Type B pancreatic cell (in vitro differentiated cells): ENCODE results near the gene FAM234B. TPM values are rescaled to one million over a fixed set of nuclear protein-coding genes. Genes with fewer than 3 reads are reported as not detected.
A peak's percentile ranks its signal among the peaks of the same experiment; 100 is the strongest.
"Not testable (repeated sequence)": the region's sequence is repeated elsewhere in the genome, so short reads cannot be mapped to it uniquely, and the experiment has no call there.

Experiments used
- DNase-seq: peaks from one replicate; pipeline ENCODE4 v3.0.0; 2021; ENCODE audit warnings: mixed read lengths; ENCODE audit not compliant: unreplicated experiment; ENCODE audit errors: extremely low spot score
- H3K27ac Mint-ChIP-seq: 2 replicates; pipeline ENCODE4 v1.8.0; 2021; ENCODE audit warnings: mild to moderate bottlenecking, mixed read lengths
- H3K27me3 Mint-ChIP-seq: 2 replicates; pipeline ENCODE4 v1.8.0; 2021; ENCODE audit warnings: mixed read lengths
- H3K36me3 Mint-ChIP-seq: 2 replicates; pipeline ENCODE4 v1.8.0; 2021; ENCODE audit warnings: mixed read lengths
- H3K4me1 Mint-ChIP-seq: one replicate; pipeline ENCODE4 v1.8.0; 2021; ENCODE audit warnings: mixed read lengths; ENCODE audit not compliant: unreplicated experiment
- H3K4me3 Mint-ChIP-seq: 2 replicates; pipeline ENCODE4 v1.8.0; 2021; ENCODE audit warnings: mild to moderate bottlenecking, mixed read lengths
- H3K9me3 Mint-ChIP-seq: 2 replicates; pipeline ENCODE4 v1.8.0; 2021; ENCODE audit warnings: mixed read lengths
- total RNA-seq: library from RNA; stranded (reverse); gene quantifications from 2 replicates; pipeline ENCODE4 v1.2.1, GENCODE V29; 2021; ENCODE audit warnings: low replicate concordance
- TF ChIP-seq, protein P1 (sequence below): fragments of 200-600 bp; sonication (generic); conservative IDR thresholded peaks from 2 replicates; pipeline ENCODE4 v1.5.0; 2021; ENCODE audit warnings: antibody characterized with exemption, mild to moderate bottlenecking

The FAM234B gene
- total RNA-seq, 1 donor from 2014 or later: 11.9 TPM

DNA sequence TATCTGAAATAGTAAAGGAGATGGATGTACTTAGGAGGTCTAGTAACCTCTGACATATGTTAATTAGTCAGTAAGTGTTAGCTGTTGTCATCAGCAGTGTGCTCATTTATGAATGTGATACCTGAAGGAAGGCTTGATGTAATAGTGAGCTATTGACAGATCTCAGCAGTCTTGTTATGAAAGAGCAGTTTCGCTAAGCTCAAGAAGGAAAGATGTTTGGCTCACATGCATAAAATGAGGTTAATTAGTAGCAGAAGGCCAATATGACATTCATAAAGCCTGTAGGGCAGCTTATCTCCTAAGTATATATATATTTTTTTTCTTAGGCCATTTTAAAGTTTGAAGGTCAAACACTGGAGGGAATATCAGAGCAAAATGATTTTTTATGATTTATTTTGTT is 2.8 kb downstream of the FAM234B start:
- no peak overlapping the region for H3K27ac Mint-ChIP-seq

GRCh38 chr12:13049816-13050215 is 5.6 kb downstream of the FAM234B start:
- Mint-ChIP-seq H3K27ac (no peak overlapping the region), H3K9me3 (peaks cover 7% of the 10 kb centered on the region), H3K27me3 (no peaks in the 10 kb centered on the region), H3K4me1 (no peaks in the 10 kb centered on the region), H3K36me3 (peaks cover 36% of the 10 kb centered on the region), H3K4me3 (no peak overlapping the region)
- no peak for DNase-seq
- TF ChIP-seq, protein P1, sequence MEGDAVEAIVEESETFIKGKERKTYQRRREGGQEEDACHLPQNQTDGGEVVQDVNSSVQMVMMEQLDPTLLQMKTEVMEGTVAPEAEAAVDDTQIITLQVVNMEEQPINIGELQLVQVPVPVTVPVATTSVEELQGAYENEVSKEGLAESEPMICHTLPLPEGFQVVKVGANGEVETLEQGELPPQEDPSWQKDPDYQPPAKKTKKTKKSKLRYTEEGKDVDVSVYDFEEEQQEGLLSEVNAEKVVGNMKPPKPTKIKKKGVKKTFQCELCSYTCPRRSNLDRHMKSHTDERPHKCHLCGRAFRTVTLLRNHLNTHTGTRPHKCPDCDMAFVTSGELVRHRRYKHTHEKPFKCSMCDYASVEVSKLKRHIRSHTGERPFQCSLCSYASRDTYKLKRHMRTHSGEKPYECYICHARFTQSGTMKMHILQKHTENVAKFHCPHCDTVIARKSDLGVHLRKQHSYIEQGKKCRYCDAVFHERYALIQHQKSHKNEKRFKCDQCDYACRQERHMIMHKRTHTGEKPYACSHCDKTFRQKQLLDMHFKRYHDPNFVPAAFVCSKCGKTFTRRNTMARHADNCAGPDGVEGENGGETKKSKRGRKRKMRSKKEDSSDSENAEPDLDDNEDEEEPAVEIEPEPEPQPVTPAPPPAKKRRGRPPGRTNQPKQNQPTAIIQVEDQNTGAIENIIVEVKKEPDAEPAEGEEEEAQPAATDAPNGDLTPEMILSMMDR: no peak

More for the DNA sequence above, 2.8 kb downstream of the FAM234B start:
- TF ChIP-seq, protein P1: no peak
- no peaks in the 10 kb centered on the region for H3K4me1 Mint-ChIP-seq
- no peak for DNase-seq
- peak overlapping the region; percentile 8 for H3K4me3 Mint-ChIP-seq
- H3K9me3 Mint-ChIP-seq: no peaks in the 10 kb centered on the region
- H3K27me3 Mint-ChIP-seq: peaks cover 3% of the 10 kb centered on the region
- H3K36me3 Mint-ChIP-seq: peaks cover 19% of the 10 kb centered on the region

GRCh38 chr12:13052421-13052820 is 8.2 kb downstream of the FAM234B start:
- H3K27me3 Mint-ChIP-seq: no peaks in the 10 kb centered on the region
- DNase-seq: no peak
- no peak overlapping the region for H3K27ac Mint-ChIP-seq
- H3K36me3 Mint-ChIP-seq: peaks cover 53% of the 10 kb centered on the region
- no peak overlapping the region for H3K4me3 Mint-ChIP-seq
- H3K9me3 Mint-ChIP-seq: peaks cover 7% of the 10 kb centered on the region
- TF ChIP-seq, protein P1: no peak
- no peaks in the 10 kb centered on the region for H3K4me1 Mint-ChIP-seq

GRCh38 chr12:13053617-13054016 is 9.4 kb downstream of the FAM234B start:
- H3K4me1 Mint-ChIP-seq, H3K27me3 Mint-ChIP-seq, H3K27ac Mint-ChIP-seq, H3K4me3 Mint-ChIP-seq, DNase-seq, H3K9me3 Mint-ChIP-seq: not testable (repeated sequence)
- H3K36me3 Mint-ChIP-seq: peaks cover 58% of the 10 kb centered on the region

GRCh38 chr12:13060581-13060980 is 16.4 kb downstream of the FAM234B start:
- peaks cover 6% of the 10 kb centered on the region for H3K9me3 Mint-ChIP-seq
- H3K36me3 Mint-ChIP-seq: peaks cover 65% of the 10 kb centered on the region
- H3K27me3 Mint-ChIP-seq: no peaks in the 10 kb centered on the region
- no peak overlapping the region for H3K4me3 Mint-ChIP-seq
- TF ChIP-seq, protein P1: no peak
- no peak overlapping the region for H3K27ac Mint-ChIP-seq
- DNase-seq: no peak
- no peaks in the 10 kb centered on the region for H3K4me1 Mint-ChIP-seq

GRCh38 chr12:13061377-13061776 is 17.2 kb downstream of the FAM234B start:
- no peaks in the 10 kb centered on the region for H3K4me1 Mint-ChIP-seq
- no peaks in the 10 kb centered on the region for H3K27me3 Mint-ChIP-seq
- H3K9me3 Mint-ChIP-seq: peaks cover 6% of the 10 kb centered on the region
- TF ChIP-seq, protein P1: no peak
- peaks cover 60% of the 10 kb centered on the region for H3K36me3 Mint-ChIP-seq
- H3K27ac Mint-ChIP-seq: no peak overlapping the region
- no peak for DNase-seq
- H3K4me3 Mint-ChIP-seq: no peak overlapping the region
